HG02759 (cell line): Measurements from ENCODE around the gene CEP295NL.
"Not testable (repeated sequence)": the region's sequence is repeated elsewhere in the genome, so short reads cannot be mapped to it uniquely, and the experiment has no call there.

Experiments
- ATAC-seq: cut with Tn5 transposase; IDR thresholded peaks from one replicate; pipeline ENCODE4 v1.9.1; 2021; ENCODE audit warnings: mild to moderate bottlenecking, moderate library complexity; ENCODE audit not compliant: unreplicated experiment

The CEP295NL gene

DNA sequence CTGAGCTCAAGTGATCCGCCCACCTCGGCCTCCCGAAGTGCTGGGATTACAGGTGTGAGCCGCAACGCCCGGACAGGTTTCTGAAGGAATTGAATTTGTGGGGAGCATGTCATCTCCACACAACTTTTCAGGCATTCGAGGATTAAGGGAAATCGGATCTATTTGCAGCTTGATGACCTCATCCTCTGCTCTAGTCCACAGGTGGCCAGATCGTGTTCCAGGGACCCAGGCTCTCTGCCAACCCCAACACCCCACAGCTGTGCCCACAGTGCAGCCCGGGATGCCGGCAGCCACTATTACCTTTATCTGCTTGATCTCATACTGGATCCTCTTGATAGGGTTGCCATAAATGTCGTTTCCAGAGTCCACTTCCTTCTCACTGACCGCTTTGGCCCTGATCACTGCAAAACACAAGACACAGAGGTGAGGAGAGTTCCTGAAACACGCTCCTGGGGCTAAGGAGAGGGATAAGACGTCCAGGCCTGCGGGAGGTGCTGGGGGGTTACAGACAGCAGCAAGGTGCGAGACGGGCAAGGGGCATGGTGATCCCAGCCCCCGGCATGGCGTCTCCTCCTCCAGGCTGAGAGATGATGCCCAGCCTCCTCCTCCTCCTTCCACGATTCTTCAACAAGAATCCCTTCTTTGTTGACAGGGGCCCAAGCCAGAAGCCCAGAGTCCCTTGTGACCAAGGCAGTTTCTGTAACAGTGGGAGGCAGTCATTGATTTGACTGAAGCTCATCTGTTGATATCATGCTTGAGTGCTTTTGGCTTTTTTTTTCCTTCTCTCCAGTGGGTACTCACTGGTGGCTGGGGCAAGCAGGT lies 29.3 kb downstream of the CEP295NL start:
- ATAC-seq: no peak

DNA sequence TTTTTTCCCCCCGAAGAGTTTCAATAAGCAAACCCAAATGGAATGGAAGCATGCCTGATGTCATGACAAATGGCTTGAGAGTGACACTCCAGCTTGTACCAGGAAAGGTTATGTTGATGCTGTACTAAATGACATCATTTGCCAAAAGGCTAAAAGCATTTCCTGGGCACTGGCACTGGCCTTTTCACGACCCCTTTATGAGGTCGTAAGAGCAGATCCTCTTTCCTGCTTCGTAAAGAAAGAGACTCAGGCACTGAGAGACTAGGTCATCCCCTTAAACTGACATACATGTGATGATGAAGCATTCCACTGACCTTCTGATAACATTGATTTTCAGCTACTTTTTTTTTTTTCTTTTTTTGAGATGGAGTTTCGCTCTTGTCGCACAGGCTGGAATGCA lies 30.5 kb downstream of the CEP295NL start:
- no peak for ATAC-seq

DNA sequence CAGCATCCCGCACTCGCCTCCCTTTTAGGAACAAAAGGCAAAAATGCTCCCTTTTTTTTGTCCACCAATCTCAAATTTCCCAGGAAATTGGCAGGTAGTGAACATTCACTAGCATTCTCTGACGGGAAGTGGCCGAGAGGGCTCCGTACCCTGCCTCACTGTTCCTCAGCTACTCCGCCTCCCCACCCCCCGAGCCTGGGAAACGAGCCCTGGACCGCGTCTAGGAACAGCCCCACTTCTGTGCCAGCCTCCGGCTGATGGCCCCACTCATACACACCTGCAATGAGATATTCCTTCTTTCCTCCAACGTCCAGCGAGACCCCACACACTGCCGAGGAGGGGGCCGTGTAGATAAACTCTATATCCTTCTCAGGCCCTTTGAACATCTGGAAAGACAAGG lies 32.4 kb downstream of the CEP295NL start:
- no peak for ATAC-seq

DNA sequence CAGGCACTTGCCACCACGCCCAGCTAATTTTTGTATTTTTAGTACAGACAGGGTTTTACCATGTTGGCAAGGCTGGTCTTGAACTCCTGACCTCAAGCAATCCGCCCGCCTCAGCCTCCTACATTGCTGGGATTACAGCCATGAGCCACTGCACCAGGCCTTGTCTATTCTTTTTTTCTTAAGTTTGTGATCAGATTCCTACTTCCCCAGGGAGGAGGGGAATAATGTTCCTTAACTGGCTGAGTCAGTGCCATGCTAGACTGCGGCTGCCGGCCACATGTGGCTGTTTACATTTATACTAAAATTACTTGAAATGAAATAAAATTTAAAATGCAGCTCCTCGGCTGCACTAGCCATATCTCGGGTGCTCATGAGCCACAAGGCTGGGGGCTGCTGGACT lies 34.6 kb downstream of the CEP295NL start:
- ATAC-seq: no peak

DNA sequence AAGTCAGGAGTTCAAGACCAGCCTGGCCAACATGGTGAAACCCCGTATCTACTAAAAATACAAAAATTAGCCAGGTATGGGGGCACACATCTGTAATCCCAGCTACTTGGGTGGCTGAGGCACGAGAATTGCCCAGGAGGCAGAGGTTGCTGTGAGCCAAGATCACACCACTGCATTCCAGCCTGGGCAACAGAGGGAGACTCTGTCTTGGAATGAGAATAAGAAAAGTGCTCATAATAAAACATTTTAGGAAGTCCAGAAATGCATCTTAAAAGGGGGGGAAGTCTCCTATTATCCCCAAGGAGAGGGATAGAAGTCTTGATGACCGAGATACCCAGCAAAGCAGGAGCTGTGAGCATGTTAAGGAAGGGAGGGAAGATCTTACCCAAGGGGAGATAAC lies 36.0 kb downstream of the CEP295NL start:
- ATAC-seq: not testable (repeated sequence)

DNA sequence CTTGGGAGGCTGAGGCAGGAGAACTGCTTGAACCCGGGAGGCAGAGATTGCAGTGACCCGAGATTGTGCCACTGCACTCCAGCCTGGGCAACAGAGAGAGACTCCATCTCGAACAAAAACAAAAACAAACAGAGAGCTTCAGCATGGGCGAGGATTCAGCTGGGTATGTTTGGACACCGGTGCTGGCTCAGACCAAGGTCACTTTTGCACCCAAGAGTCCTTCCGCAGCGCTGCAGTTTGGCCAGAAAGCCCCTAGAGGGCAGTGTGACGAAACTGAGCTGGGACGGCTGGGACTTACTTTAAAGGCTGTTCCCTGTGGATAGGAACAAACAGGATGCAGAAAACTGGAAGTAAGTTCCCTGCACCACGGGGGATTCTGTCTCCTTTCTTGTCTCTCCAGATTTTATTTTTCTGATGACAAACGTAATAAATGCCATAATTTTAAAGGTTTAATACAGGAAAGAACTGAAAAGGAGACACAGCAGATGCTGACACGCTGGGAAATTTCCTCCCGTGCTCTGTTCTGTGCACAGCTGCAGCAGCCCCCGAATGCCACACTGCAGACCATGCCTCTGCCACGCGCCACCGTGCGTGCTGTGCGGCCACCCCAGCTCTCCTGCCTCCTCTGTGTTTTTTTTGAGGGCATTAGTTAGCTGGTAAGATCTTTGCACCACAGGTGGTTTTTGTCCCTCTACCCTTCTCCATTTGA lies 37.2 kb downstream of the CEP295NL start:
- ATAC-seq: no peak

DNA sequence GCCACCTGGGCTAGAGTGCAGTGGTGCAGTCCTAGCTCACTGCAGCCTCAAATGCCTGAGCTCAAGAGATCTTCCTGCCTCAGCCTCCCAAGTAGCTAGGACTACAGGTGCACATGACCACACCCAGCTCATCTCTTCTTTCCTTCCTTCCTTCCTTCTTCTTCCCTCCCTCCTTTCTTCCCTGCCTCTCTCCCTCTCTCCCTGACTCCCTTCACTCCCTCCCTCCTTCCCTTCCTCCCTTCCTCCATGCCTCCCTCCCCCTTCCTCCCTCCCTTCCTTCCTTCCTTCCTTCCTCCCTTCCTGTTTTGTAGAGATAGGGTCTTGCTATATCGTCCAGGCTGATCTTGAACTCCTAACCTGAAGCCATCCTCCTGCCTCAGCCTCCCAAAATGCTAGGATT lies 38.9 kb downstream of the CEP295NL start:
- no peak for ATAC-seq

DNA sequence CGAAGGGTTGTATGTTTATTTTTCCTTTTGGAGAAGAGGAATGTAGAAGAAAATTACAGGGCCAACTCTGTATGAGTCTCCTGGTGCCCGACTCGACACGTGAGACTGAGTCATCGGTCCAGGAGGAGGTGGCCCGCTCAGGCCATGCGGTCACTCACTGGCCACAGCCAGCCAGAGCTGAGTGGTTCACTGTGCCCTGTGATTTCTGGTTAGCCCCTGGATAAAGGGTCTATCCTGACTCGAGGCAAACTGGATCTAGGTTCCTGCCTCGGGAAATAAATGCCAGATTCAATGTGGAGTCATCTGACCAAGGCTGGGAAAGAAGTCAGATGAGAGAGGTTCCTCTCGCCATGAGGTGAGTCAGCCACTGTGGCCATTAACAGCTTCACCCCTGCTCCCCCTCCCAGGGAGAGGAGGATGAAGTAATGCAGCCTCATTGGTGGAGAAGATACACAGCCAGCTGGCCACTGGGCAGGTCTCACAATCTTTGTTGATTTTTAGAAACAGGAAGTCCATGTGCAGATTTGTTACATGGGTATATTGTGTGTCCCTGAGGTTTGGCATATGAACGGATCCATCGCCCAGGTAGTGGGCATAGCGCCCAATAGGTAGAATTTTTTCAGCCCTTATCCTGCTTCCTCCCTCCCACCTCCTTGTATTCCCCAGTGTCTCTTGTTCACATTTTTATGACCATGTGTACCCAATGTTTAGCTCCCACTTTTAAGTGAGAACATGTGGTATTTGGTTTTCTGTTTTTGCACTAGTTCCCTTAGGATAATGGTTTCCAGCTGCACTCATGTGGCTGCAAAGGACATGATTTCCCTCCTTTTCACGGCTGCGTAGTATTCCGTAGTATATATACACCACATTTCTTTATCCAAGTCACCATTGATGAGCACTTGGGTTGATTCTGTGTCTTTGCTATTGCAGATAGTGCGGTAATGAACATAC lies 40.7 kb downstream of the CEP295NL start:
- no peak for ATAC-seq

DNA sequence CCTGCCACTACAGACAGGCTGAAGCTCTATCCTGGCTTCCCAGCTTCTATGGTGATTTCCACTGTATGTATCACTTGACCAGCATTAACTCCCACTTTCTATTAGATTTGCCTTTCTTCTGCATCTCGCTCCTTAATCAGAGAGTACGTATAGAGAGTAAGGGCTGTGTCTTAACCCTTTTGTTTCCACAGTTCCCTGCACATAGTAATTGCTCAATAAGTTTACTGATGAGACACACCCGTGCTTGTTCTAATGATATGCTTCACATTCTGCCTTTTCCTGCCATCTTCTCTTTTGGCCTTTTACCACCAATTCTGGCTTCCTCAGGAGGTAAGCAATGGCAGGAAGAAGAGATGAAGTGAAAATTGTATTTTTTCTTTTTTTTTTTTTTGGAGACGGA lies 41.8 kb downstream of the CEP295NL start:
- ATAC-seq: no peak

DNA sequence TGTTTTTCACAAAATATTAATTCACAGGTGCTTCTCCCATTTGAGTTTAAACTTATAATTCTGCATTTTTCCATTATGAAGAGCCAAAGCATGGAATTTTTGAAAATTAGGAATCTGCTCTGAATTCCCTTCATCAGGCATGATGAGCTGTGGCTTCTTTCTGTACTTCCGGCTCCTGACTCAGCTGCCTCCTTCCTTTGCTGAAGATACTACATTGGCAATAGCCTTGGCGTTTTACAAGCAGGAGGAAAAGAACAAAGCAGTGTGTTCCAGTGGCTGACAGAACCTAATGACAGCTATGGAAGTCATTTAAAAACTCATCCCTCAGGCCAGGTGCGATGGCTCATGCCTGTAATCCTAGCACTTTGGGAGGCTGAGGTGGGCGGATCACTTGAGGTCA lies 44.0 kb downstream of the CEP295NL start:
- ATAC-seq: no peak

DNA sequence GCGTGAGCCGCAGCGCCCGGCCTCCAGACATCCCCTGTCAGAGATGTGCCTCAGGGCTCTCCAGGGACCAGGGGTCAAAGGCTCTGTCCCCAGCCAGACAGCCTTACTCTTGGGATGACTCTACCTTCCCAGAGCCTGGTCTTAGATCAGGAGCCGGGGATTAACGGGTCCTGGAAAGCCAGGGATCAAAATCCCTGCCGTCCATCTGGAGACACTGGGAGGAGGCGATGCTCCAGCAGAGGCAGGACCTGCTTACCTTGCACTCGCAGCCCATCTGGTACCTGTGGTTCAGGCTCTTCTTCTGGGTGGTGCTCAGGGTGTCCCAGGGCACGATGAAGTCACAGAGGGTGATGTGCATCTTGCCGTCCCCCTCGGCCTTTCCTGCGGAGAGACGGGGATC lies 45.7 kb downstream of the CEP295NL start:
- no peak for ATAC-seq

DNA sequence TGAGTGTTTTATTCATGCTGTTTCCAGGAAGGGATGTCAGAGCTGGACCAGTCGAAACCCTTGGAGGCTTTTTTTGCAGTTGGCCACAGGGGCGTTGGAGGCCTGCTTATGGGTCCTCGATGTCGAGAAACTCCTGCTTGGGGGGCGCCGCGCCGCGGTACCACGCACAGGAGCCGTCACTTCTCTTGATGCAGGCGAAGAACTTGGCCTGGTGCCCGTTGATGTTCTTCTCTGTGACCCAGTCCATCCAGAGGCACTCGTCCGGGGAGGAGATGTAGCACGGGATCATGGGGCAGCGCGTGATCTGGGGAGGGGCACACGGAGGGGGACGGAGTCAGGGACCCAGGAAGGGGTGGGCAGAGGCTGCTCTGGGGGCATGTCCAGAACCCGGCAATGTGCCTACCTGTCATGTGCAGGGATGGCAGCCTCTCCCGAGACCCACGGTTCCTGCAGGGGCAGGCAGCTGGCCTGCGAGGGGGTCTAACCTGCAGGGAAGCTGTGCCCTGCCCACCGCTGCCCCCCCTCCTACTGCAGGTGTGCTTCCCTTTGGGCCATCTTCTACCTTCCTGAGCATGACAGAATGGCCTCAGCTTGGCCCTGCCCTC lies 47.3 kb downstream of the CEP295NL start:
- no peak for ATAC-seq

DNA sequence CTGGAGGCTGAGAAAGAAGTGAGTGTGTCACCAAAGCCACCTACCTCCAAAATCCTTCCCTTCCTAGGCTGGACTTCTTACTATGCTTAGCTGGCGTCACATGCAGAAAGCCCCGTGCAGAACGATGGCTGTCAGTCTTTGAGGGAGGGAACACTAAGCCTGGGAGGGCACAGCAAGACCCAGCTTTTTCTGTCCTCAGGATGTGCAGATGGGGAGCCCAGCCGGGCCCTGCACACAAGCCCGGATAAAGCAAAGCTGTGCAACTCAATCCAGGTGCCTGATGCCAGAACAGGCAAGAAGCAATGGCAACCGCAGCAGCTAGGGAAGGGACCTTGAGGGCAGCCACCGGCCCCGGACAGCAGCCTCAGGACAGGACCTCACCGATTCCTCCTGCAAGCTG lies 48.5 kb downstream of the CEP295NL start:
- ATAC-seq: no peak

DNA sequence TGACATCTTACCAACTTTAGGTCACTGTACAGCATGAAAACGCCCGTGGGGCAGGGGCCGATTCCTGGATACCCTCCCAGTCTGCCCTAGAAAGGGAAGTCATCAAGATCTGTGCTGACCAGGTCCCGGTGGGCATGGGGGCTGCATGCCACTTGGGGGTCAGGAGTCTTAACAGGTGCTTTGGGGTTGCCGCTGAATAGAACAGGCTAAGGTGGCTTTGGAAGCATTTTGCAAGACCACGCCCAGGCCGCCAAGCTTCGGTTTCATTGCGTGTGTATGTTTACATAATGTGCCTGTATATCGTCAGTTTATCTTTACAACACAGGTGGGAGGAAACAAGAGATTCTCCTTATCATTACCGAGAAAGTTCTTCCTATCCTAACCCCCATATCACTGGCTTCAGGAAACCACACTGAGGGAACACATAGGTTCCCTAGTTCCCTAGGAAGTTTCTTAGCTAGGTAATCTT lies 49.0 kb downstream of the CEP295NL start:
- ATAC-seq: no peak

DNA sequence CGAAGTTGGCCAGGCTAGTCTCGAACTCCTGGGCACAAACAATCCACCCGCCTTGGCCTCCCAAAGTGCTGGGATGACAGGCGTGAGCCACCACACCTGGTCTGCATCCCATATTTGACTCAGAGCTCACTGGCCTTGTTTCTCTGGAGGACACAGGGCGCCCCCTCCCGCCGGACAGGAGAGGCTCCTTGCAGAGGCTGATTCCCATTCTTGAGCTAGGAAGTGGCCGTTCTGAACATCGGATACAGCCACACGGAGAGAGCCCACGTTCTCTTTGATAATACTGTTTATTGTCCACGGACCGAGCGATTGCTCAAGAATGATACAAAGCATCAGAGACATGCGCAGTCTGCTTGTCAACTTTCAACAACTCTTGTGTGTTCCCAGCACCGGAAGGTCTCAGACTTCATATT lies 50.3 kb downstream of the CEP295NL start:
- ATAC-seq: no peak

DNA sequence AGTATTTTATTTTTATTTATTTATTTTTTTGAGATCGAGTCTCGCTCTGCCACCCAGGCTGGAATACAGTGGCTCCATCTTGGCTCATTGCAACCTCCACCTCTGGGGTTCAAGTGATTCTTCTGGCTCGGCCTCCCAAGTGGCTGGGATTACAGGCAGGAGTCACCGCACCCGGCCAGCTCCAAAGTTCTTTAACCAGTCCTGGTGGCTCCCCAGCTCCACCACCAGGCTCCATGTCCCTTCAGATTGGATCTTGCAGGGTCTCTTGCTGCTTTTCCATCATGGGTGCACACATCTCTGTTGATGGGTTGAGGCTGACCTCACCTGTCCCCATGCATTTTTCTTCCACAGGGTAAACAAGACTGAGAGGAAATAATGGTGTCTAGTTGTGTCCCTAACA lies 54.0 kb downstream of the CEP295NL start:
- ATAC-seq: no peak

DNA sequence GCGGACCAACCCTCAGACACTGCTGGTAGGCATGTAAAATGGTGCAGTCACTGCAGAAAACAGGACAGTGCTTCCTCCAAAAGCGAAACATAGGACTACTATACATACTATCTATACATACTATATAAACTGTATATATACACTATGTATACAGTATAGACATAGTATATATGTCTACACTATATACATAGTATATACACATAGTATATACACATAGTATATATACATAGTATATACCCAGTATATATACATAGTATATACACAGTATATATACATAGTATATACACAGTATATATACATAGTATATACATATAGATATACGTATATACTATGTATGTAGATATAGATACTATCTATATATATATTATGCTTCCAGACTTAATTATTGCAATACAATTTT lies 55.9 kb downstream of the CEP295NL start:
- no peak for ATAC-seq

DNA sequence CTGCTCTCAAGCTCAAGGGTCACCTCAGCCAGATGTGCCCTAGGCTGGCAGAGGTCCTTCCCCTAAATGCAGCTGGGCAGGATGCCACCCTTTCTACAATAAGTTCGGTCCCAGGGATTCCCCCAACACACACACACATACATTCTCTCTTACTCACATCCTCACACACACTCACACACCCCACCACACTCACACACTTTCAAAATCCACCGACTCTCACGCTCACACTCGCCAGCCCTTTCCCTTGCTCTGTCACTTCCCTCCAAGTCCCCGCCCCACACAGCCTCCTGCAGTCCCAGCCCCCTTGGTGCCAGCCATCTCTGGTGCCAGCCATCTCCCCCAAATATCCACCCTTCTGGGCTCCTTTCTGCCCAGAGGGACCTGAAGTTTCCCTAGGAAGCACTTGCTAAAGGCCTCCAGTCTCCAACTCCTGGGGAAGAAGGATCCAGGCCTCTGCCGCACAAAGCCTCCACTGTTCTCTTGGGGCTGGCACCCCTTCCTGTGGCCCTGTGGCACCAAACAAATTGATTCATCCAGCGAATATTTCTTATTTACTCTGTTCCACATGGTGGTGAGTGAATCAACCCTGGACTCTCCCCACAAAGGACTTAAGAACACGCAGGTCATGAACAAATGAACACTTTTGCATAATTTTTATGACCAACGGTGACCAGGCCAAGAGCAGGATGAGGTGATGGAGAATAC lies 58.5 kb downstream of the CEP295NL start:
- ATAC-seq: no peak

DNA sequence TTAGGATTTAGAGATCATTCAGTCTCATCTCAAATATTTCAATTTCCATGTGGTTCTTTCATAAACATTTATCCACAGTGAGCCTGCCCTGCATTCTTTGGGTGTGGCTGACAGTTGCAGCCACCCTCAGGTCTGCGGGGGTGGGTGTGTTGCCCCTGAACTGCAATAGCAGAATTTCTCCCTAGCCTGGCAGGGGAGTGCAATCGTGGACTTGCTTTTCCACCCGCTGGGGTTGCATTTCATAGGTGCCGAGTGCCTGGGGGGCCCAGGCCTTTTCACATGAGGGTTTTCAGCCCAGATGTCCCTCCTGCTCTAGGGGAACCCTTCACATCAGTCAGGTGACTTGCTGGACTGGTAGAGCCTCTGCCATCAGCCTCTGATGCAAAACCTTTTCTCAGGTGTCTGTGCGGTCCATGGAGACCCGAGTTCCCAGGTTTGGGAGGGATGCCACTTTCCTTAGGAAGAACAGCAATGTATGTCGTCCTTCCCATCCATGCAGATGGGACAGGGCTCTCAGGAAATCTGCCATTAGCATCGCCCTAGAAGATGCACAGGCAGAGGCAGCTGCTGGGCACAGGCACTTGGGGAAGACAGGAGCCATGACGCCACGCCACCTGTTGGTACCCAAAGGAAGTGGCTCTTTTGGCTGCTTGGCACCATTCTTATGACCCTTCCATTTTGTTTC lies 60.0 kb downstream of the CEP295NL start:
- ATAC-seq: no peak
